Activated naive CD4-positive, alpha-beta T cell treated with anti-CD3 and anti-CD28 coated beads, Interleukin-2, amount 10 ng/mL, durations not matched to agents 7 days and 5 days (primary cell): ENCODE measurements around the gene KIF20B.
A peak's percentile ranks its signal among the peaks of the same experiment; 100 is the strongest.

ENCODE experiments used
- CTCF ChIA-PET: fragments of 350-600 bp; sonication (Branson Sonifier 250); formaldehyde crosslinking; loops from one replicate; lab custom pipeline; 2021; ENCODE audit warnings: antibody characterized with exemption; lab: Charles Lee
- DNase-seq: peaks from one replicate; pipeline ENCODE4 v3.0.0-alpha.2; 2020
- H3K27ac Mint-ChIP-seq: one replicate; pipeline ENCODE4 v1.8.0; 2021; ENCODE audit warnings: mild to moderate bottlenecking, moderate library complexity, mixed read lengths
- H3K27me3 Mint-ChIP-seq: one replicate; pipeline ENCODE4 v1.8.0; 2021; ENCODE audit warnings: mild to moderate bottlenecking, mixed read lengths
- H3K36me3 Mint-ChIP-seq: one replicate; pipeline ENCODE4 v1.8.0; 2021; ENCODE audit warnings: mixed read lengths
- H3K4me1 Mint-ChIP-seq: one replicate; pipeline ENCODE4 v1.8.0; 2021; ENCODE audit warnings: mixed read lengths
- H3K4me3 Mint-ChIP-seq: one replicate; pipeline ENCODE4 v1.8.0; 2021; ENCODE audit warnings: mild to moderate bottlenecking, moderate library complexity, mixed read lengths
- H3K9me3 Mint-ChIP-seq: one replicate; pipeline ENCODE4 v1.8.0; 2021; ENCODE audit warnings: mixed read lengths

KIF20B gene

GRCh38 chr10:89669985-89670384 lies 31.4 kb upstream of the KIF20B start:
- CTCF ChIA-PET, result no interaction called here
- no peak overlapping the region for H3K27ac Mint-ChIP-seq
- no peaks in the 10 kb centered on the region for H3K36me3 Mint-ChIP-seq
- H3K27me3 Mint-ChIP-seq, result peaks cover 13% of the 10 kb centered on the region
- H3K4me1 Mint-ChIP-seq, result no peaks in the 10 kb centered on the region
- no peak overlapping the region for H3K4me3 Mint-ChIP-seq
- DNase-seq, result no peak
- no peaks in the 10 kb centered on the region for H3K9me3 Mint-ChIP-seq

GRCh38 chr10:89670926-89671325 lies 30.5 kb upstream of the KIF20B start:
- Mint-ChIP-seq H3K27me3 (peaks cover 13% of the 10 kb centered on the region), H3K27ac (no peak overlapping the region), H3K4me3 (no peak overlapping the region), H3K9me3 (no peaks in the 10 kb centered on the region), H3K4me1 (no peaks in the 10 kb centered on the region), H3K36me3 (no peaks in the 10 kb centered on the region)
- CTCF ChIA-PET, result no interaction called here
- DNase-seq, result no peak

- H3K9me3 Mint-ChIP-seq, result no peaks in the 10 kb centered on the region
- H3K4me3 Mint-ChIP-seq, result no peak overlapping the region
- no peaks in the 10 kb centered on the region for H3K4me1 Mint-ChIP-seq
- CTCF ChIA-PET, result no interaction called here
- DNase-seq, result no peak
- no peak overlapping the region for H3K27ac Mint-ChIP-seq
- H3K27me3 Mint-ChIP-seq, result peaks cover 12% of the 10 kb centered on the region
- no peaks in the 10 kb centered on the region for H3K36me3 Mint-ChIP-seq
These were observed 24.0 kb upstream of the KIF20B start for GRCh38 chr10:89677341-89677740.

GRCh38 chr10:89679986-89680385 lies 21.4 kb upstream of the KIF20B start:
- H3K36me3 Mint-ChIP-seq, result no peaks in the 10 kb centered on the region
- H3K27me3 Mint-ChIP-seq, result peaks cover 26% of the 10 kb centered on the region
- no peak overlapping the region for H3K4me3 Mint-ChIP-seq
- DNase-seq, result no peak
- H3K9me3 Mint-ChIP-seq, result no peaks in the 10 kb centered on the region
- H3K27ac Mint-ChIP-seq, result no peak overlapping the region
- CTCF ChIA-PET, result no interaction called here
- no peaks in the 10 kb centered on the region for H3K4me1 Mint-ChIP-seq

- peaks cover 32% of the 10 kb centered on the region for H3K27me3 Mint-ChIP-seq
These were observed 17.5 kb upstream of the KIF20B start for GRCh38 chr10:89683883-89684282.

GRCh38 chr10:89684604-89685003 lies 16.8 kb upstream of the KIF20B start:
- Mint-ChIP-seq H3K27ac (no peak overlapping the region), H3K36me3 (no peaks in the 10 kb centered on the region), H3K9me3 (no peaks in the 10 kb centered on the region), H3K4me3 (no peak overlapping the region), H3K27me3 (peaks cover 32% of the 10 kb centered on the region), H3K4me1 (no peaks in the 10 kb centered on the region)
- CTCF ChIA-PET, result interaction anchor here (1.1 kb wide), 1 partner anchor 8 kb away, joined by 3 read pairs; no protein-coding TSS in a partner anchor
- DNase-seq, result no peak

More at GRCh38 chr10:89683883-89684282, 17.5 kb upstream of the KIF20B start:
- no peaks in the 10 kb centered on the region for H3K4me1 Mint-ChIP-seq
- no peak overlapping the region for H3K4me3 Mint-ChIP-seq
- no peaks in the 10 kb centered on the region for H3K36me3 Mint-ChIP-seq
- H3K27ac Mint-ChIP-seq, result no peak overlapping the region
- H3K9me3 Mint-ChIP-seq, result no peaks in the 10 kb centered on the region
- CTCF ChIA-PET, result no interaction called here
- no peak for DNase-seq

- CTCF ChIA-PET, result no interaction called here
- no peak for DNase-seq
- H3K27ac Mint-ChIP-seq, result no peak overlapping the region
- H3K9me3 Mint-ChIP-seq, result no peaks in the 10 kb centered on the region
- H3K4me1 Mint-ChIP-seq, result no peaks in the 10 kb centered on the region
- no peaks in the 10 kb centered on the region for H3K36me3 Mint-ChIP-seq
- H3K27me3 Mint-ChIP-seq, result peaks cover 26% of the 10 kb centered on the region
- no peak overlapping the region for H3K4me3 Mint-ChIP-seq
These were observed 15.5 kb upstream of the KIF20B start for GRCh38 chr10:89685936-89686335.

GRCh38 chr10:89690027-89690426 lies 11.4 kb upstream of the KIF20B start:
- Mint-ChIP-seq H3K27me3 (peaks cover 9% of the 10 kb centered on the region), H3K4me3 (no peak overlapping the region), H3K27ac (no peak overlapping the region), H3K9me3 (no peaks in the 10 kb centered on the region), H3K36me3 (no peaks in the 10 kb centered on the region), H3K4me1 (no peaks in the 10 kb centered on the region)
- CTCF ChIA-PET, result no interaction called here
- DNase-seq, result no peak

- H3K4me1 Mint-ChIP-seq, result no peaks in the 10 kb centered on the region
- CTCF ChIA-PET, result no interaction called here
- H3K36me3 Mint-ChIP-seq, result no peaks in the 10 kb centered on the region
These were observed 9.0 kb upstream of the KIF20B start for GRCh38 chr10:89692416-89692815.

GRCh38 chr10:89693176-89693575 lies 8.2 kb upstream of the KIF20B start:
- H3K4me3 Mint-ChIP-seq, result no peak overlapping the region
- CTCF ChIA-PET, result no interaction called here
- H3K27ac Mint-ChIP-seq, result no peak overlapping the region
- no peaks in the 10 kb centered on the region for H3K36me3 Mint-ChIP-seq
- no peaks in the 10 kb centered on the region for H3K9me3 Mint-ChIP-seq
- no peak for DNase-seq
- no peaks in the 10 kb centered on the region for H3K4me1 Mint-ChIP-seq
- H3K27me3 Mint-ChIP-seq, result no peaks in the 10 kb centered on the region

More at GRCh38 chr10:89692416-89692815, 9.0 kb upstream of the KIF20B start:
- DNase-seq, result no peak
- Mint-ChIP-seq H3K4me3 (no peak overlapping the region), H3K27ac (no peak overlapping the region), H3K27me3 (peaks cover 6% of the 10 kb centered on the region), H3K9me3 (no peaks in the 10 kb centered on the region)

- Mint-ChIP-seq H3K4me1 (peaks cover 5% of the 10 kb centered on the region), H3K27me3 (no peaks in the 10 kb centered on the region), H3K27ac (no peak overlapping the region), H3K9me3 (no peaks in the 10 kb centered on the region), H3K4me3 (no peak overlapping the region), H3K36me3 (no peaks in the 10 kb centered on the region)
- CTCF ChIA-PET, result no interaction called here
- DNase-seq, result no peak
These were observed 6.1 kb upstream of the KIF20B start for GRCh38 chr10:89695307-89695706.

GRCh38 chr10:89697946-89698345 lies 3.4 kb upstream of the KIF20B start:
- CTCF ChIA-PET, result no interaction called here
- no peak for DNase-seq
- Mint-ChIP-seq H3K9me3 (no peaks in the 10 kb centered on the region), H3K4me3 (no peak overlapping the region), H3K27me3 (no peaks in the 10 kb centered on the region), H3K4me1 (peaks cover 24% of the 10 kb centered on the region), H3K27ac (no peak overlapping the region), H3K36me3 (no peaks in the 10 kb centered on the region)

GRCh38 chr10:89699581-89700064 lies 1.8 kb upstream of the KIF20B start:
- CTCF ChIA-PET, result no interaction called here
- peaks cover 36% of the 10 kb centered on the region for H3K4me1 Mint-ChIP-seq

GRCh38 chr10:89700923-89701241 lies 508 bp upstream of the KIF20B start:
- Mint-ChIP-seq H3K4me1 (peaks cover 49% of the 10 kb centered on the region), H3K4me3 (peak overlapping the region; percentile 98), H3K9me3 (no peaks in the 10 kb centered on the region), H3K27me3 (no peaks in the 10 kb centered on the region), H3K36me3 (peaks cover 14% of the 10 kb centered on the region), H3K27ac (peak overlapping the region; percentile 99)
- no peak for DNase-seq
- CTCF ChIA-PET, result interaction anchor here (1.0 to 1.5 kb wide), 4 partner anchors 42 to 439 kb away, joined by 3 to 4 read pairs (median 3); no protein-coding TSS in a partner anchor

More at GRCh38 chr10:89699581-89700064, 1.8 kb upstream of the KIF20B start:
- Mint-ChIP-seq H3K36me3 (peaks cover 4% of the 10 kb centered on the region), H3K4me3 (peak overlapping the region; percentile 2), H3K27me3 (no peaks in the 10 kb centered on the region), H3K27ac (no peak overlapping the region), H3K9me3 (no peaks in the 10 kb centered on the region)
- no peak for DNase-seq

GRCh38 chr10:89702121-89702480 lies 711 bp downstream of the KIF20B start:
- Mint-ChIP-seq H3K9me3 (no peaks in the 10 kb centered on the region), H3K27me3 (no peaks in the 10 kb centered on the region), H3K27ac (peak overlapping the region; percentile 99), H3K36me3 (peaks cover 23% of the 10 kb centered on the region), H3K4me1 (peaks cover 59% of the 10 kb centered on the region), H3K4me3 (peak overlapping the region; percentile 98)
- DNase-seq, result peak; percentile 37
- CTCF ChIA-PET, result interaction anchor here (0.8 to 1.0 kb wide), 2 partner anchors 37 to 138 kb away, joined by 3 read pairs; no protein-coding TSS in a partner anchor

GRCh38 chr10:89705466-89705865 lies 4.1 kb downstream of the KIF20B start:
- CTCF ChIA-PET, result no interaction called here
- DNase-seq, result no peak
- Mint-ChIP-seq H3K27ac (peak overlapping the region; percentile 58), H3K36me3 (peaks cover 28% of the 10 kb centered on the region), H3K4me3 (no peak overlapping the region), H3K4me1 (peaks cover 58% of the 10 kb centered on the region), H3K27me3 (no peaks in the 10 kb centered on the region), H3K9me3 (no peaks in the 10 kb centered on the region)
